ENCODE results near the gene SOWAHA. TPM values are rescaled to one million over a fixed set of nuclear protein-coding genes. Genes with fewer than 3 reads are reported as not detected.

Gene SOWAHA
- total RNA-seq, 1 experiment from 2014 or later = 0.04 TPM

DNA sequence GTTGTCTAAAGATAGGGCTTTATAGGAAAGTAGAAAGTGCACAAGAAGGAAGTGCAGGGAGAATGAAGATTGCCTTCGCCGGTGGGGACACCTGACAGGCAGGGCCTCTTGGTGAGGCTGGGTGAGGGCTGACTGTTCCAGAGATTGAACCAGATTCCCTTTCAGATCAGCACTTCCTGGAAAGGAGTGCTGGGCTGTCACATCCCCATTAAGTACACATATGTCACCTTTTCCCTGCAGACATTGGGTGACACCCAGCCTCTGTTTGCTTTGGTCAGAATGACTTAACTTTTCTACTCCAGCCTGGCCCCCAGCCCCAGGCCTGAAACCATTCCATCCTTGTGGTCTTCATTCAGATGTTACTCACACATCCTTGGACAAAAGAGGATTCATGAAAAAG is 24.8 kb downstream of the SOWAHA start:
- peak; percentile 76 for ATAC-seq

DNA sequence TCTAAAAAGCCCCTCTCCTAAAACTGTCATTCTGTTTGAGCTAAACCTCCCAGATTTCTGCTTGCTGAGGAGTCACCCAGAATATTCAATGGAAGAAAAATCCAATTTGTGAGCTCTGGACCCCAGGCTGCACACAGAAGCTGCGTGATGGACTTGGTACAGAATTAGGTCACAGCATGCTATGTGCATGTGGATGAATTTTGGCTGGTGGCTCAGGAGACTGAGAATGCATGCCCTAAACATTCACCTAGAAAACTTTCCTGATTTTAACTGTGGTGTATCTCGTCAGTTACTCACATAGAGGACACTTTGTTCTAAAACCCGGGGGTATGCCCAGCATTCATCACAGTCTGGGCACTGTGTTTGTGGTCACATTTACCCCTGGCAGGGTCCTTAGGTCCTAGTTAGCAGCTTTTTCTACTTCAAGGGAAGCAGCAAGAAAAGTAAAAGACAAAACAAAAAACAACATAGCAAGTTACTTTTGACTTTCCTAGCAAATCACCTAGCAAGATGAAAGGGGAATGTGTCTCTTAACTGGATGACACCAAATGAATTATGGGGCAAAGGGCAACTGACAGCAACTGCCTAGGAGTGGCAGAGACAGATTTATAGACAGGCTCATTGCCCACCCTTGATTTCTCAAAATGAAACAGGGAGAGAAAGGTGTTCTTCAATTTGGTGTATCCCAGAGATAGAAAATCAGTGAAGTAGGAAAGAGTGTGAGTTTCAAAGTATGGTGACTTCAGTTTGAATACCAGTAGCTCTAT is 25.6 kb downstream of the SOWAHA start:
- Histone ChIP-seq H4K20me1 (ENCODE audit: low read length) (no peaks in the 10 kb centered on the region), H3K9ac (ENCODE audit: low read length) (no peak overlapping the region), H3K4me3 (ENCODE audit: low read length) (no peak overlapping the region), H3K27me3 (ENCODE audit: low read length) (no peaks in the 10 kb centered on the region), H3K79me2 (ENCODE audit: low read length) (no peaks in the 10 kb centered on the region), H3K9me2 (replicated peaks; ENCODE audit: low read length) (no peaks in the 10 kb centered on the region), H3K4me2 (ENCODE audit: low read length) (no peak overlapping the region), H3F3A (ENCODE audit: low read length, unreplicated experiment) (no peaks in the 10 kb centered on the region), H3K9me3 (ENCODE audit: low read length) (no peaks in the 10 kb centered on the region), H2AFZ (ENCODE audit: low read length) (no peak overlapping the region), H3K4me1 (ENCODE audit: insufficient read depth, low read length) (peaks cover 32% of the 10 kb centered on the region), H3K27ac (ENCODE audit: low read length) (no peak overlapping the region), H3K36me3 (ENCODE audit: low read depth, low read length) (no peaks in the 10 kb centered on the region)
- ChIA-PET POLR2A (ENCODE audit: unreplicated experiment) (no interaction called here), CTCF (no interaction called here)
- TF ChIP-seq EZH2 (IDR thresholded peaks at IDR 0.05; ENCODE audit: low read length, unreplicated experiment) (no peak), EZH2phosphoT487 (IDR thresholded peaks at IDR 0.05; ENCODE audit: borderline replicate concordance, low read length) (no peak)
- TF ChIP-seq, protein P1, sequence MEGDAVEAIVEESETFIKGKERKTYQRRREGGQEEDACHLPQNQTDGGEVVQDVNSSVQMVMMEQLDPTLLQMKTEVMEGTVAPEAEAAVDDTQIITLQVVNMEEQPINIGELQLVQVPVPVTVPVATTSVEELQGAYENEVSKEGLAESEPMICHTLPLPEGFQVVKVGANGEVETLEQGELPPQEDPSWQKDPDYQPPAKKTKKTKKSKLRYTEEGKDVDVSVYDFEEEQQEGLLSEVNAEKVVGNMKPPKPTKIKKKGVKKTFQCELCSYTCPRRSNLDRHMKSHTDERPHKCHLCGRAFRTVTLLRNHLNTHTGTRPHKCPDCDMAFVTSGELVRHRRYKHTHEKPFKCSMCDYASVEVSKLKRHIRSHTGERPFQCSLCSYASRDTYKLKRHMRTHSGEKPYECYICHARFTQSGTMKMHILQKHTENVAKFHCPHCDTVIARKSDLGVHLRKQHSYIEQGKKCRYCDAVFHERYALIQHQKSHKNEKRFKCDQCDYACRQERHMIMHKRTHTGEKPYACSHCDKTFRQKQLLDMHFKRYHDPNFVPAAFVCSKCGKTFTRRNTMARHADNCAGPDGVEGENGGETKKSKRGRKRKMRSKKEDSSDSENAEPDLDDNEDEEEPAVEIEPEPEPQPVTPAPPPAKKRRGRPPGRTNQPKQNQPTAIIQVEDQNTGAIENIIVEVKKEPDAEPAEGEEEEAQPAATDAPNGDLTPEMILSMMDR (conservative IDR thresholded peaks at IDR 0.05; ENCODE audit: low read depth, low read length) = no peak
- intact Hi-C loops (cut with micrococcal nuclease) = no loop called here
- ATAC-seq (no peak), DNase-seq (no peak)
- BruUV-seq (replicated peaks) = no TSS peak

More for the DNA sequence above, 24.8 kb downstream of the SOWAHA start:
- no peaks in the 10 kb centered on the region for H3F3A ChIP-seq (ENCODE audit: low read length, unreplicated experiment)
- H3K27me3 ChIP-seq (ENCODE audit: low read length) = no peaks in the 10 kb centered on the region
- ChIA-PET POLR2A (ENCODE audit: unreplicated experiment) (no interaction called here), CTCF (no interaction called here)
- no peaks in the 10 kb centered on the region for H4K20me1 ChIP-seq (ENCODE audit: low read length)
- H3K9me3 ChIP-seq (ENCODE audit: low read length) = no peaks in the 10 kb centered on the region
- no TSS peak for BruUV-seq (replicated peaks)
- H2AFZ ChIP-seq (ENCODE audit: low read length) = no peak overlapping the region
- H3K36me3 ChIP-seq (ENCODE audit: low read depth, low read length) = no peaks in the 10 kb centered on the region
- intact Hi-C loops (cut with micrococcal nuclease) = no loop called here
- no peak for TF ChIP-seq EZH2phosphoT487 (IDR thresholded peaks at IDR 0.05; ENCODE audit: borderline replicate concordance, low read length)
- TF ChIP-seq, protein P1 (conservative IDR thresholded peaks at IDR 0.05; ENCODE audit: low read depth, low read length) = no peak
- no peak overlapping the region for H3K27ac ChIP-seq (ENCODE audit: low read length)
- H3K9ac ChIP-seq (ENCODE audit: low read length) = no peak overlapping the region
- H3K4me3 ChIP-seq (ENCODE audit: low read length) = no peak overlapping the region
- peaks cover 32% of the 10 kb centered on the region for H3K4me1 ChIP-seq (ENCODE audit: insufficient read depth, low read length)
- no peaks in the 10 kb centered on the region for H3K79me2 ChIP-seq (ENCODE audit: low read length)
- no peak overlapping the region for H3K4me2 ChIP-seq (ENCODE audit: low read length)
- DNase-seq = peak; percentile 48
- H3K9me2 ChIP-seq (replicated peaks; ENCODE audit: low read length) = no peaks in the 10 kb centered on the region

Measured in PC-3 (cell line).